Neural cell (in vitro differentiated cells): ENCODE results near the gene GTPBP3. TPM values are rescaled to one million over a fixed set of nuclear protein-coding genes. Genes with fewer than 3 reads are reported as not detected.

Experiments
- H2AFZ ChIP-seq: fragments of 200-600, 300-800 bp; sonication (generic), shearing (Covaris generic); 2 replicates; pipeline ENCODE4 v1.6.0; 2014; ENCODE audit warnings: low read depth, mild to moderate bottlenecking, antibody characterized with exemption, low read length, moderate library complexity
- H3F3A ChIP-seq: fragments of 200-600 bp; shearing (Covaris generic); 2 replicates; pipeline ENCODE4 v1.6.1; 2016; ENCODE audit warnings: mild to moderate bottlenecking, moderate library complexity, mixed read lengths, antibody characterized with exemption, low read length; ENCODE audit not compliant: insufficient read depth, poor library complexity, severe bottlenecking
- H3K27ac ChIP-seq: fragments of 200-600, 300-800 bp; sonication (generic), shearing (Covaris generic); 2 replicates; pipeline ENCODE4 v1.5.1; 2014; ENCODE audit warnings: mild to moderate bottlenecking, low read length, moderate library complexity
- H3K27me3 ChIP-seq: fragments of 300-800, 200-600 bp; sonication (generic), shearing (Covaris generic); 2 replicates; pipeline ENCODE4 v1.6.0; 2014; ENCODE audit warnings: mild to moderate bottlenecking, low read depth, low read length, moderate library complexity; ENCODE audit not compliant: insufficient read depth
- H3K36me3 ChIP-seq: fragments of 300-800, 200-600 bp; sonication (generic), shearing (Covaris generic); 2 replicates; pipeline ENCODE4 v1.5.1; 2014; ENCODE audit warnings: mild to moderate bottlenecking, antibody characterized with exemption, low read length, moderate library complexity; ENCODE audit not compliant: insufficient read depth
- H3K4me2 ChIP-seq: fragments of 300-800, 200-600 bp; sonication (generic), shearing (Covaris generic); 2 replicates; pipeline ENCODE4 v1.6.0; 2014; ENCODE audit warnings: mild to moderate bottlenecking, low read length
- H3K4me3 ChIP-seq: fragments of 300-800, 200-600 bp; sonication (generic), shearing (Covaris generic); 2 replicates; pipeline ENCODE4 v1.5.1; 2014; ENCODE audit warnings: mild to moderate bottlenecking, low read length, moderate library complexity
- H3K79me2 ChIP-seq: fragments of 200-600 bp; shearing (Covaris generic); replicated peaks from 2 replicates; pipeline ENCODE4 v1.6.0; 2014; ENCODE audit warnings: mild to moderate bottlenecking, low read length, moderate library complexity; ENCODE audit not compliant: insufficient read depth
- H3K9ac ChIP-seq: fragments of 300-800, 200-600 bp; sonication (generic), shearing (Covaris generic); 2 replicates; pipeline ENCODE4 v1.6.1; 2016; ENCODE audit warnings: mild to moderate bottlenecking, low read length, mixed read lengths
- H3K9me2 ChIP-seq: fragments of 200-600 bp; shearing (Covaris generic); 2 replicates; pipeline ENCODE4 v1.6.1; 2016; ENCODE audit warnings: mild to moderate bottlenecking, low read length, mixed read lengths; ENCODE audit not compliant: insufficient read depth
- H3K9me3 ChIP-seq: fragments of 200-600, 300-800 bp; sonication (generic), shearing (Covaris generic); 2 replicates; pipeline ENCODE4 v1.6.1; 2016; ENCODE audit warnings: mild to moderate bottlenecking, mixed run types, low read length, moderate library complexity, mixed read lengths
- H4K20me1 ChIP-seq: fragments of 200-600 bp; shearing (Covaris generic); 2 replicates; pipeline ENCODE4 v1.6.1; 2016; ENCODE audit warnings: mild to moderate bottlenecking, mixed run types; ENCODE audit not compliant: insufficient read depth
- MXI1 ChIP-seq: fragments of 450-650 bp; conservative IDR thresholded peaks from 2 replicates; pipeline ENCODE4 v1.6.1; 2014; ENCODE audit warnings: antibody characterized with exemption, mild to moderate bottlenecking; ENCODE audit not compliant: poor library complexity, severe bottlenecking
- POLR2AphosphoS5 ChIP-seq: IDR thresholded peaks from 2 replicates; pipeline ENCODE4 v1.6.1; 2012
- polyA plus RNA-seq: library from polyadenylated mRNA; depleted of rRNA; stranded (reverse); fragments of >200 nt; gene quantifications from 2 replicates; pipeline ENCODE4 v1.2.3, GENCODE V29; 2014

The GTPBP3 gene
- polyA plus RNA-seq, 1 donor from 2014 or later: 25.6 TPM

DNA sequence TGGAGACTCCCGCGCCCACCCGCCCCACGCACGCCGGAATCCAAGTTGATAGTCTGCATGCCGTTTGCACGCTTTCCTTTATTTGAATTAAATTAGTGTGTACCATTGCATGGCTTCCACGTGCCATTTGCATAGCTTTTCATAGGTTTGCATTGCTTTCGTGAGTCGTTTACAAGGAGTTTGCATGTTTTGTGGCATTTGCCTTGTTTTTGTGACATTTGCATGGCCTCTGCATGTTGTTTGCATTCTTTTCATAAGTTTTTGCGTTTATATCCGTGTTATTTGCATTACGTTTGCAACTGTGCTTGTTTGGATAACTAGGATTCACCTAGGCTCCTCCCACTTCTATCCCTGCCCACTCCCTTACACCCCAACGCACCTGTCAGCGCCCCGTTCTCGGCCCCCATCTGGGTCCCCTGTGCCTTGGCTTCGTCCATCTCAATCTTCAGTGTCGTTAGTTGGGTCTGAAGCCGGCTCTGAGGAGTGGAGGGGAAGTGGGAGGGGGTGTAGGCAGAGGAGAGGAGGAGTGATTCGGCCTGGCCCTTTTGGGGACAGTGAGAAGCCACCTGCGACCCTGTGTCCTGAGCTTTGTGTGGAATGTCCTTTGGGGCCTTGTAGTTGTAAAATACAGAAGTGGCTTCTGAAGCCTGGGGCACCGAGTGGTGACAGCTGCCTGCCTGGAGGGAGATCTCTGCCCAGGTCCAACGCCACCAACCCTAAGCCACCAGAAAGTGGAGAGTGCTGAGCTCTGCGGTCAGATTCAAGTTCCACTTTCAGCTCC lies 54.2 kb downstream of the GTPBP3 start:
- Histone ChIP-seq H3K4me2 (no peak overlapping the region), H2AFZ (no peak overlapping the region), H3K79me2 (no peaks in the 10 kb centered on the region), H3F3A (no peaks in the 10 kb centered on the region), H3K9me2 (no peaks in the 10 kb centered on the region), H4K20me1 (no peaks in the 10 kb centered on the region), H3K9ac (no peak overlapping the region), H3K36me3 (no peaks in the 10 kb centered on the region), H3K9me3 (peaks cover 5% of the 10 kb centered on the region), H3K4me3 (peak overlapping the region; percentile 62), H3K27me3 (peaks cover 15% of the 10 kb centered on the region), H3K27ac (no peak overlapping the region)
- TF ChIP-seq POLR2AphosphoS5: no peak
- peak; percentile 84 for TF ChIP-seq MXI1

Other genes with a start within 250 kb of the GTPBP3 start
- 20.4 and 34.7 TPM in 2 replicates for gene USE1, start 122.2 kb upstream of the GTPBP3 start, polyA plus RNA-seq
- gene OCEL1, start 111.3 kb upstream of the GTPBP3 start, polyA plus RNA-seq: 1.9 and 6.5 TPM in 2 replicates
- gene NR2F6, start 91.6 kb upstream of the GTPBP3 start, polyA plus RNA-seq: 26.9 and 30.0 TPM in 2 replicates
- 0.59 TPM in 1 of 2 replicates, not detected in the other for gene USHBP1, start 72.8 kb upstream of the GTPBP3 start, polyA plus RNA-seq
- 123 and 132 TPM in 2 replicates for gene BABAM1, start 70.1 kb upstream of the GTPBP3 start, polyA plus RNA-seq
- gene ANKLE1, start 55.7 kb upstream of the GTPBP3 start, polyA plus RNA-seq: 9.3 and 12.4 TPM in 2 replicates
- gene ABHD8, start 34.1 kb upstream of the GTPBP3 start, polyA plus RNA-seq: 28.1 and 31.6 TPM in 2 replicates
- gene MRPL34, start 31.7 kb upstream of the GTPBP3 start, polyA plus RNA-seq: 61.7 and 85.1 TPM in 2 replicates
- 25.4 and 26.3 TPM in 2 replicates for gene DDA1, start 28.0 kb upstream of the GTPBP3 start, polyA plus RNA-seq
- gene ANO8, start 2.7 kb upstream of the GTPBP3 start, polyA plus RNA-seq: 51.3 and 68.6 TPM in 2 replicates
- gene PLVAP, start 39.8 kb downstream of the GTPBP3 start, polyA plus RNA-seq: not detected in 2 replicates
- not detected in 2 replicates for gene CCDC194, start 56.6 kb downstream of the GTPBP3 start, polyA plus RNA-seq
- gene BST2, start 68.1 kb downstream of the GTPBP3 start, polyA plus RNA-seq: not detected in 2 replicates
- 43.8 and 48.6 TPM in 2 replicates for gene MVB12A, start 82.5 kb downstream of the GTPBP3 start, polyA plus RNA-seq
- gene TMEM221, start 111.1 kb downstream of the GTPBP3 start, polyA plus RNA-seq: not detected in 2 replicates
- gene NXNL1, start 123.4 kb downstream of the GTPBP3 start, polyA plus RNA-seq: not detected in 2 replicates
- 22.0 and 27.0 TPM in 2 replicates for gene SLC27A1, start 133.0 kb downstream of the GTPBP3 start, polyA plus RNA-seq
- gene PGLS, start 174.1 kb downstream of the GTPBP3 start, polyA plus RNA-seq: 78.2 and 92.7 TPM in 2 replicates
- gene COLGALT1, start 218.1 kb downstream of the GTPBP3 start, polyA plus RNA-seq: 18.8 and 26.4 TPM in 2 replicates